Right atrium auricular region (tissue), 2 donors: Measurements from ENCODE around the gene FAM78B. TPM values are rescaled to one million over a fixed set of nuclear protein-coding genes. Genes with fewer than 3 reads are reported as not detected.

Experiments used
- DNase-seq: peaks from one replicate; pipeline ENCODE4 v3.0.0-alpha.2; 2019; ENCODE audit warnings: low spot score
- H3K27ac ChIP-seq, 2 donors: fragments of 200-600 bp; sonication (generic); 1 replicate in 1 of 2; 2 replicates in 1 of 2; pipeline ENCODE4 v1.5.1; 2016 to 2019
- H3K27me3 ChIP-seq, 2 donors: fragments of 200-600 bp; sonication (generic); one replicate each; pipeline versions ENCODE4 v1.5.1 to v1.6.0; 2017 to 2019
- H3K36me3 ChIP-seq: fragments of 200-600 bp; sonication (generic); one replicate; pipeline ENCODE4 v1.5.1; 2016
- H3K4me1 ChIP-seq, 2 donors: fragments of 200-600 bp; sonication (generic); one replicate each; pipeline versions ENCODE4 v1.5.1 to v1.6.0; 2017 to 2019
- H3K4me3 ChIP-seq, 2 donors: fragments of 200-600 bp; sonication (generic); 1 replicate in 1 of 2; 2 replicates in 1 of 2; pipeline ENCODE4 v1.5.1; 2017 to 2019; ENCODE audit warnings: mild to moderate bottlenecking in 1 of 2, moderate library complexity in 1 of 2
- H3K9me3 ChIP-seq, 2 donors: fragments of 200-600 bp; sonication (generic); one replicate each; pipeline ENCODE4 v1.5.1; 2019
- CTCF ChIP-seq, 2 donors: fragments of 200-600 bp; sonication (generic); IDR thresholded peaks; one replicate each; pipeline ENCODE4 v1.5.1; 2019; ENCODE audit warnings: antibody characterized with exemption in 2 of 2
- total RNA-seq, 2 donors: library from RNA; depleted of rRNA; stranded (reverse); fragments of >200 nt; gene quantifications; one replicate each; pipeline ENCODE4 v1.1.0, GENCODE V29; 2016

FAM78B gene
- total RNA-seq, 2 donors from 2014 or later: 1.8 to 2.9 TPM

- no peak for DNase-seq
- no peak overlapping the region for H3K27ac ChIP-seq
These were observed 13.1 kb downstream of the FAM78B start for GRCh38 chr1:166153525-166154314.

GRCh38 chr1:166152978-166153377 is 13.8 kb downstream of the FAM78B start:
- Histone ChIP-seq H3K4me1 (peaks cover 0 to 5% of the 10 kb centered on the region in 2 donors), H3K4me3 (no peak overlapping the region), H3K27me3 (no peaks in the 10 kb centered on the region), H3K9me3 (no peaks in the 10 kb centered on the region), H3K36me3 (no peaks in the 10 kb centered on the region), H3K27ac (no peak overlapping the region)
- no peak for TF ChIP-seq CTCF (IDR thresholded peaks at IDR 0.05)
- DNase-seq: no peak

More at GRCh38 chr1:166153525-166154314, 13.1 kb downstream of the FAM78B start:
- TF ChIP-seq CTCF (IDR thresholded peaks at IDR 0.05): no peak
- Histone ChIP-seq H3K36me3 (no peaks in the 10 kb centered on the region), H3K27me3 (no peaks in the 10 kb centered on the region), H3K4me3 (no peak overlapping the region), H3K4me1 (peaks cover 0 to 5% of the 10 kb centered on the region in 2 donors), H3K9me3 (no peaks in the 10 kb centered on the region)

GRCh38 chr1:166151804-166152203 is 15.0 kb downstream of the FAM78B start:
- no peak overlapping the region for H3K27ac ChIP-seq
- H3K9me3 ChIP-seq: no peaks in the 10 kb centered on the region
- H3K4me1 ChIP-seq: peaks cover 0 to 5% of the 10 kb centered on the region in 2 donors
- no peak overlapping the region for H3K4me3 ChIP-seq
- no peaks in the 10 kb centered on the region for H3K36me3 ChIP-seq
- no peaks in the 10 kb centered on the region for H3K27me3 ChIP-seq
- TF ChIP-seq CTCF (IDR thresholded peaks at IDR 0.05): no peak
- no peak for DNase-seq

GRCh38 chr1:166145499-166145898 is 21.3 kb downstream of the FAM78B start:
- H3K27ac ChIP-seq: no peak overlapping the region
- H3K36me3 ChIP-seq: no peaks in the 10 kb centered on the region
- H3K27me3 ChIP-seq: no peaks in the 10 kb centered on the region
- H3K4me1 ChIP-seq: no peaks in the 10 kb centered on the region
- no peaks in the 10 kb centered on the region for H3K9me3 ChIP-seq
- TF ChIP-seq CTCF (IDR thresholded peaks at IDR 0.05): no peak
- no peak overlapping the region for H3K4me3 ChIP-seq
- no peak for DNase-seq

- no peak overlapping the region for H3K27ac ChIP-seq
- H3K9me3 ChIP-seq: no peaks in the 10 kb centered on the region
- no peaks in the 10 kb centered on the region for H3K27me3 ChIP-seq
- no peak for DNase-seq
- no peaks in the 10 kb centered on the region for H3K36me3 ChIP-seq
- H3K4me1 ChIP-seq: peaks cover 0 to under 1% of the 10 kb centered on the region in 2 donors
- no peak overlapping the region for H3K4me3 ChIP-seq
- TF ChIP-seq CTCF (IDR thresholded peaks at IDR 0.05): no peak
These were observed 24.8 kb downstream of the FAM78B start for GRCh38 chr1:166141969-166142368.
